Measurements from ENCODE around the gene MPV17L.

DNA sequence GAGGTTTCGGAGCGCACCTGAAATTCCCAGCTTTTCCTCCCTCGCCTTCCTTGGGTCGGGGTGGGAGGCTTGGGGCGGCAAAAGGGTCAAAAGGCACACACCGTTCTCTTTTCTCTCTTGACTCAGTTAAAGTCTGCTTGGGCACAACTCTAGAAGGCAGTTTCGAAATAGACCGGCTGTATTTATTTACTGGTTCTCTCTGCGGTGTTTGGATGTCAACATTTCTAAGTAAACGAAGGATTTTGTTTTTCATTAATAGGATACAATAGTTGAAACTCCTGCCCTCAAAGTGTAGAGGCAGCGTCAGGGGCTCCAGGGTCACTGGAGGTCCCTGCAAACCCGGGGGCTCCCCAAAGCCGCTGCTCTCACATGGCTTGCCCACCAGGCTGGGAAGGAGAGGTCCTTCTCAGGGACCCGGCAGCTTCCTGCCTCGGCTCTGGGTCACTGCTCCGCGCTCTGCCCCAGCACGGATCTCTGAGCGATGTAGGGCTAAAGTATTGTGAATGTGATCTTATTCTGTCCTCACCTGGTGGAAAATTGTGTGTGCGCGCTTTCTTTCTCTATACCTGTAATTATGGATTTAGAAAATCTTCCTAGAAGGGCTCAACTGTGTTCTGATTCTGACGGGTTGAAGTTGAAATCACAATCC lies 39.8 kb downstream of the MPV17L start:
- TF ChIP-seq, protein P1, sequence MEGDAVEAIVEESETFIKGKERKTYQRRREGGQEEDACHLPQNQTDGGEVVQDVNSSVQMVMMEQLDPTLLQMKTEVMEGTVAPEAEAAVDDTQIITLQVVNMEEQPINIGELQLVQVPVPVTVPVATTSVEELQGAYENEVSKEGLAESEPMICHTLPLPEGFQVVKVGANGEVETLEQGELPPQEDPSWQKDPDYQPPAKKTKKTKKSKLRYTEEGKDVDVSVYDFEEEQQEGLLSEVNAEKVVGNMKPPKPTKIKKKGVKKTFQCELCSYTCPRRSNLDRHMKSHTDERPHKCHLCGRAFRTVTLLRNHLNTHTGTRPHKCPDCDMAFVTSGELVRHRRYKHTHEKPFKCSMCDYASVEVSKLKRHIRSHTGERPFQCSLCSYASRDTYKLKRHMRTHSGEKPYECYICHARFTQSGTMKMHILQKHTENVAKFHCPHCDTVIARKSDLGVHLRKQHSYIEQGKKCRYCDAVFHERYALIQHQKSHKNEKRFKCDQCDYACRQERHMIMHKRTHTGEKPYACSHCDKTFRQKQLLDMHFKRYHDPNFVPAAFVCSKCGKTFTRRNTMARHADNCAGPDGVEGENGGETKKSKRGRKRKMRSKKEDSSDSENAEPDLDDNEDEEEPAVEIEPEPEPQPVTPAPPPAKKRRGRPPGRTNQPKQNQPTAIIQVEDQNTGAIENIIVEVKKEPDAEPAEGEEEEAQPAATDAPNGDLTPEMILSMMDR (IDR thresholded peaks at IDR 0.05): no peak
- TF ChIP-seq POLR2A (IDR thresholded peaks at IDR 0.05): no peak

All from right lobe of liver (tissue), 4 donors.